ENCODE data around the gene EXOG.

Gene EXOG

GRCh38 chr3:38474928-38475605 lies 21.1 kb upstream of the EXOG start:
- Histone ChIP-seq H3K4me2 (ENCODE audit: low read length) (no peak overlapping the region), H2AFZ (ENCODE audit: low read length) (no peak overlapping the region), H3K36me3 (ENCODE audit: insufficient read depth, low read length) (no peaks in the 10 kb centered on the region; the same call in 1 of the 2 replicates), H3K27me3 (ENCODE audit: insufficient read depth, low read length) (peaks cover 5% of the 10 kb centered on the region; the same call in 1 of the 2 replicates), H3K9me3 (ENCODE audit: low read length) (no peaks in the 10 kb centered on the region; the same call in 1 of the 2 replicates), H3K4me1 (ENCODE audit: insufficient read depth, low read length, severe bottlenecking) (no peaks in the 10 kb centered on the region), H3K9me2 (ENCODE audit: low read depth, low read length) (no peaks in the 10 kb centered on the region), H3K4me3 (ENCODE audit: low read depth, low read length, poor library complexity, severe bottlenecking) (no peak overlapping the region), H3K79me2 (ENCODE audit: insufficient read depth, low read length) (no peaks in the 10 kb centered on the region), H3K27ac (ENCODE audit: low read depth, low read length, poor library complexity, severe bottlenecking) (no peak overlapping the region), H3K9ac (ENCODE audit: low read length) (no peak overlapping the region), H4K20me1 (ENCODE audit: insufficient read depth, low read length) (no peaks in the 10 kb centered on the region), H3F3A (ENCODE audit: insufficient read depth, low read length) (no peaks in the 10 kb centered on the region)
- TF ChIP-seq EZH2 (IDR thresholded peaks at IDR 0.05; ENCODE audit: borderline replicate concordance, low read length) (no peak), CTCF (IDR thresholded peaks at IDR 0.05; ENCODE audit: low read length) (no peak)

GRCh38 chr3:38475716-38476115 lies 20.4 kb upstream of the EXOG start:
- no peaks in the 10 kb centered on the region; the same call in 1 of the 2 replicates for H3K36me3 ChIP-seq (ENCODE audit: insufficient read depth, low read length)
- peaks cover under 1% of the 10 kb centered on the region; the same call in 1 of the 2 replicates for H3K27me3 ChIP-seq (ENCODE audit: insufficient read depth, low read length)
- H3K4me1 ChIP-seq (ENCODE audit: insufficient read depth, low read length, severe bottlenecking): no peaks in the 10 kb centered on the region
- no peak overlapping the region for H3K9ac ChIP-seq (ENCODE audit: low read length)
- H3F3A ChIP-seq (ENCODE audit: insufficient read depth, low read length): no peaks in the 10 kb centered on the region
- H3K9me3 ChIP-seq (ENCODE audit: low read length): no peaks in the 10 kb centered on the region
- no peak for TF ChIP-seq CTCF (IDR thresholded peaks at IDR 0.05; ENCODE audit: low read length)
- no peak for TF ChIP-seq EZH2 (IDR thresholded peaks at IDR 0.05; ENCODE audit: borderline replicate concordance, low read length)
- H3K27ac ChIP-seq (ENCODE audit: low read depth, low read length, poor library complexity, severe bottlenecking): no peak overlapping the region
- no peak overlapping the region for H3K4me3 ChIP-seq (ENCODE audit: low read depth, low read length, poor library complexity, severe bottlenecking)
- H2AFZ ChIP-seq (ENCODE audit: low read length): no peak overlapping the region
- H3K9me2 ChIP-seq (ENCODE audit: low read depth, low read length): no peaks in the 10 kb centered on the region
- no peaks in the 10 kb centered on the region for H3K79me2 ChIP-seq (ENCODE audit: insufficient read depth, low read length)
- no peak overlapping the region for H3K4me2 ChIP-seq (ENCODE audit: low read length)
- H4K20me1 ChIP-seq (ENCODE audit: insufficient read depth, low read length): no peaks in the 10 kb centered on the region

GRCh38 chr3:38476157-38476756 lies 19.9 kb upstream of the EXOG start:
- Histone ChIP-seq H3K79me2 (ENCODE audit: insufficient read depth, low read length) (no peaks in the 10 kb centered on the region), H4K20me1 (ENCODE audit: insufficient read depth, low read length) (no peaks in the 10 kb centered on the region)

More at GRCh38 chr3:38476157-38476756, 19.9 kb upstream of the EXOG start:
- no peak overlapping the region for H3K4me2 ChIP-seq (ENCODE audit: low read length)
- no peaks in the 10 kb centered on the region for H3K27me3 ChIP-seq (ENCODE audit: insufficient read depth, low read length)
- no peaks in the 10 kb centered on the region for H3K9me2 ChIP-seq (ENCODE audit: low read depth, low read length)
- H3K4me1 ChIP-seq (ENCODE audit: insufficient read depth, low read length, severe bottlenecking): no peaks in the 10 kb centered on the region
- no peak overlapping the region for H3K27ac ChIP-seq (ENCODE audit: low read depth, low read length, poor library complexity, severe bottlenecking)
- TF ChIP-seq EZH2 (IDR thresholded peaks at IDR 0.05; ENCODE audit: borderline replicate concordance, low read length): no peak
- TF ChIP-seq CTCF (IDR thresholded peaks at IDR 0.05; ENCODE audit: low read length): no peak
- no peak overlapping the region for H2AFZ ChIP-seq (ENCODE audit: low read length)
- no peak overlapping the region for H3K9ac ChIP-seq (ENCODE audit: low read length)
- H3K9me3 ChIP-seq (ENCODE audit: low read length): no peaks in the 10 kb centered on the region
- no peaks in the 10 kb centered on the region for H3F3A ChIP-seq (ENCODE audit: insufficient read depth, low read length)
- no peaks in the 10 kb centered on the region for H3K36me3 ChIP-seq (ENCODE audit: insufficient read depth, low read length)
- no peak overlapping the region for H3K4me3 ChIP-seq (ENCODE audit: low read depth, low read length, poor library complexity, severe bottlenecking)

Data from OCI-LY1 (cell line).